Measurements from ENCODE around the gene KIAA1755.

DNA sequence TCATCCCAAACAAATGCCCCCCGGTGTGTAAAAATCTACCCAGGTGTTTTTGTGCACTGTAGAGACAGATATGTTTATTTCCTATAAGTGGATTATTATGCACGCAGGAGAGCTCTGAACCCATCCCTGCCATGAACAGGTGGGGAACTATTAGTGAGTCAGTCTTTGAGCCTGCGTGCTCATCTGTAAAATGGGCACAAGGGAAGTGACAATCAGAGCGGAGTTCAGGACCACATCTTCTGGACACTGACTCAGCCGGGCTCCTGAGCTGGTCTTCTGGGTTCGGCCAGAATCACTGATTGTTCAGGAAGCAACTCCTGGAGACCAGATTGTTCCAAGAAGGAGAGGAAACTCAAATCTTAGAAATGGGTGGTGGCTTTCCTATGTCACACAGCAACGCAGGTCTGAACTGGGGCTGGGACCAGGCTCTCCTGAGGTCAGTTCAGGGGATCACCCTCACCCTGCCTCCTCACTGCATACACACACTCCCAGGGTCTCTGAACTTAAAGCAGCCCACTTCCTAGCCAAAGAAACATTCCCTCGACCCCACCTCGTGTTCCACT is 68.1 kb downstream of the KIAA1755 start:
- TF ChIP-seq, protein P1, sequence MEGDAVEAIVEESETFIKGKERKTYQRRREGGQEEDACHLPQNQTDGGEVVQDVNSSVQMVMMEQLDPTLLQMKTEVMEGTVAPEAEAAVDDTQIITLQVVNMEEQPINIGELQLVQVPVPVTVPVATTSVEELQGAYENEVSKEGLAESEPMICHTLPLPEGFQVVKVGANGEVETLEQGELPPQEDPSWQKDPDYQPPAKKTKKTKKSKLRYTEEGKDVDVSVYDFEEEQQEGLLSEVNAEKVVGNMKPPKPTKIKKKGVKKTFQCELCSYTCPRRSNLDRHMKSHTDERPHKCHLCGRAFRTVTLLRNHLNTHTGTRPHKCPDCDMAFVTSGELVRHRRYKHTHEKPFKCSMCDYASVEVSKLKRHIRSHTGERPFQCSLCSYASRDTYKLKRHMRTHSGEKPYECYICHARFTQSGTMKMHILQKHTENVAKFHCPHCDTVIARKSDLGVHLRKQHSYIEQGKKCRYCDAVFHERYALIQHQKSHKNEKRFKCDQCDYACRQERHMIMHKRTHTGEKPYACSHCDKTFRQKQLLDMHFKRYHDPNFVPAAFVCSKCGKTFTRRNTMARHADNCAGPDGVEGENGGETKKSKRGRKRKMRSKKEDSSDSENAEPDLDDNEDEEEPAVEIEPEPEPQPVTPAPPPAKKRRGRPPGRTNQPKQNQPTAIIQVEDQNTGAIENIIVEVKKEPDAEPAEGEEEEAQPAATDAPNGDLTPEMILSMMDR (IDR thresholded peaks at IDR 0.05 in 8 of 11, conservative IDR thresholded peaks at IDR 0.05 in 3 of 11): no peak
- TF ChIP-seq POLR2A (IDR thresholded peaks at IDR 0.05): no peak

Measured in spleen (tissue), 7 donors.